ENCODE measurements around the gene TPRKB. TPM values are rescaled to one million over a fixed set of nuclear protein-coding genes. Genes with fewer than 3 reads are reported as not detected.
A peak's percentile ranks its signal among the peaks of the same experiment; 100 is the strongest.
"Not testable (repeated sequence)": the region's sequence is repeated elsewhere in the genome, so short reads cannot be mapped to it uniquely, and the experiment has no call there.

TPRKB gene
- 10 to 100 TPM; 10.1 to 14.6 (median 11.7) TPM for total RNA-seq
- 10 to 100 TPM; 30.6 to 31.0 TPM for polyA plus RNA-seq

GRCh38 chr2:73736855-73737779, at the start of gene TPRKB:
Gene TPRKB, minus strand, starts transcription at chr2:73737345. Its CDS starts 2,776 bp downstream, at chr2:73734569.
- WGBS, 2 donors = 1 to 2% methylated on average over 49 of the region's 49 CpGs
- intact Hi-C loops (cut with DNase I) = no loop called here
- ATAC-seq = peak; percentile 100
- no peak for FAIRE-seq
- Histone ChIP-seq H3K36me3 (peaks cover 0 to 6% (median 0%) of the 10 kb centered on the region in 3 donors), H3K27me3 (no peaks in the 10 kb centered on the region), H3K4me3 (peak within 1 kb of the TSS; percentile 38 to 76 (median 60)), H3K4me1 (peaks cover 0 to 12% (median 9%) of the 10 kb centered on the region in 3 donors), H3K9me3 (no peaks in the 10 kb centered on the region), H3K27ac (peak within 1 kb of the TSS in 3 of 4 donors; percentile 20 to 63 (median 59))
- no peak for TF ChIP-seq CTCF (IDR thresholded peaks at IDR 0.05)
- DNase-seq = peak; percentile 91 to 98 (median 97)

- H3K4me3 ChIP-seq; DNase-seq; H3K27ac ChIP-seq; intact Hi-C loops (cut with DNase I); H3K9me3 ChIP-seq; H3K27me3 ChIP-seq; ATAC-seq; H3K36me3 ChIP-seq; FAIRE-seq; H3K4me1 ChIP-seq: not testable (repeated sequence)
- 36 to 52% methylated on average over 2 to 3 of the region's 3 CpGs for WGBS, 2 donors
Observed at GRCh38 chr2:73783883-73784282, 46.7 kb upstream of the TPRKB start, which contains the start of gene C2orf78. Gene C2orf78, plus strand, starts transcription at chr2:73784183. Its CDS starts 127 bp downstream, at chr2:73784310.

- 54 to 66% methylated on average over 15 of the region's 15 CpGs for WGBS, 2 donors
- DNase-seq; intact Hi-C loops (cut with DNase I); H3K4me3 ChIP-seq; H3K9me3 ChIP-seq; ATAC-seq; H3K27me3 ChIP-seq; H3K36me3 ChIP-seq; FAIRE-seq; H3K27ac ChIP-seq: not testable (repeated sequence)
- peaks cover 0 to 12% (median 5%) of the 10 kb centered on the region in 3 donors for H3K4me1 ChIP-seq
Observed at GRCh38 chr2:73783402-73783801, 46.3 kb upstream of the TPRKB start.

- peak overlapping the region in 2 of 4 donors; percentile 72 to 92 for H3K4me3 ChIP-seq
- H3K4me1 ChIP-seq = peaks cover 0 to 19% (median 5%) of the 10 kb centered on the region in 3 donors
- FAIRE-seq = no peak
- intact Hi-C loops (cut with DNase I) = no loop called here
- no peak for ATAC-seq
- DNase-seq = no peak
- no peak for TF ChIP-seq CTCF (IDR thresholded peaks at IDR 0.05)
- no peak overlapping the region for H3K27ac ChIP-seq
- H3K27me3 ChIP-seq = no peaks in the 10 kb centered on the region
- WGBS, 2 donors = 4 to 5% methylated on average over 7 of the region's 7 CpGs
- no peaks in the 10 kb centered on the region for H3K36me3 ChIP-seq
- H3K9me3 ChIP-seq = no peaks in the 10 kb centered on the region
Observed at GRCh38 chr2:73780237-73780582, 43.1 kb upstream of the TPRKB start.

- H3K4me3 ChIP-seq = peak within 1 kb of the TSS; percentile 47 to 95 (median 82)
- peaks cover 0 to 19% (median 5%) of the 10 kb centered on the region in 3 donors for H3K4me1 ChIP-seq
- peak within 1 kb of the TSS; percentile 46 to 85 (median 81) for H3K27ac ChIP-seq
- FAIRE-seq (peak; percentile 53), DNase-seq (peak; percentile 89 to 98 (median 95)), ATAC-seq (peak; percentile 99 to 100 (median 100))
- H3K9me3 ChIP-seq = no peaks in the 10 kb centered on the region
- H3K36me3 ChIP-seq = peaks cover 0 to 5% (median 0%) of the 10 kb centered on the region in 3 donors
- H3K27me3 ChIP-seq = no peaks in the 10 kb centered on the region
- TF ChIP-seq CTCF (IDR thresholded peaks at IDR 0.05) = peak; percentile 80 to 94 (median 85)
- 0% methylated on average over 40 of the region's 40 CpGs for WGBS, 2 donors
- intact Hi-C loops (cut with DNase I) = no loop called here
Observed at GRCh38 chr2:73779467-73780236, 42.5 kb upstream of the TPRKB start, which contains the start of gene DUSP11. Gene DUSP11, minus strand, starts transcription at chr2:73780103. Its CDS starts 129 bp downstream, at chr2:73779974.

- peak overlapping the region in 1 of 4 donors; percentile 82 for H3K27ac ChIP-seq
- H3K36me3 ChIP-seq = peaks cover 0 to 12% (median 0%) of the 10 kb centered on the region in 3 donors
- H3K9me3 ChIP-seq; FAIRE-seq; intact Hi-C loops (cut with DNase I); DNase-seq; H3K27me3 ChIP-seq: not testable (repeated sequence)
- 68 to 70% methylated on average over 18 of the region's 18 CpGs for WGBS, 2 donors
- ATAC-seq = peak in 1 of 4 donors; percentile 1
- peaks cover 0 to 19% (median 5%) of the 10 kb centered on the region in 3 donors for H3K4me1 ChIP-seq
- H3K4me3 ChIP-seq = peak overlapping the region in 3 of 4 donors; percentile 72 to 95 (median 92)
Observed at GRCh38 chr2:73778867-73779466, 41.8 kb upstream of the TPRKB start.

Data from pancreas (tissue), 10 donors.